ENCODE data around the gene CHID1.

DNA sequence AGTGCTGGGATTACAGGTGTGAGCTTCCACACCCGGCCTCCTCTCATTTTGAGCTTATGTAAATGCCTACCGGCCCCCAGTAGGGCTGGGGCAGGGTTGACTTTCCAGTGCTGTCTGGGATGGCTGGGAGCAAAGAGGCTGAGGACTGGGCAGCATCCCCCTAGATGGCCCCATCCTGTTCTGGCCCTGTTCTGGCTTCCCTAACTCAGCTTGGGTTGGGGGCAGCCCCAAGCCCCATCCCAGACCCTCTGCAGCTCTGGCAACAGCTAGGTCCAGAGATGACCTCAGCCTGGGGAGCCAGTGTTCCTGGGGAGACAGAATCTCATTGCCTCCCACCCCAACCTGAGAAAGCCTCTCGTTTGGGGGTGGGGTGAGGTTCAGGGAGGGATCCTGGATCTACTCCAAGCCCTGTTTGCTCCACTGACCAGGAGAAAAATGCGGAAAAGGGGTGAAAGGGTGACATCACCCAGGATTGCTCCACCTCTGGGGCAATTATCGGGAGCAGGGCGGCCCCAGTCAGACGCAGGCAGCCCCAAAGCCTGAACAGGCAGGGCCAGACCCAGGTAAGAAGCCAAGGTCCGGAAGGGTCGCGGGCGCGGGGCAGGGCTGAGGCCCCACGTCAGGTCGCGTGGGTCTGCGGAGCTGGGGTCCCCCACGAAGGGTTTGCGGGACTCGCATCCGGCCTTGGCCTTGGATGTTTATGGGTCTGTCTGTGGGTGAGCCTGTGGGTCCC is 92.0 kb downstream of the CHID1 start, which contains the start of gene PNPLA2:
- TF ChIP-seq, protein P1, sequence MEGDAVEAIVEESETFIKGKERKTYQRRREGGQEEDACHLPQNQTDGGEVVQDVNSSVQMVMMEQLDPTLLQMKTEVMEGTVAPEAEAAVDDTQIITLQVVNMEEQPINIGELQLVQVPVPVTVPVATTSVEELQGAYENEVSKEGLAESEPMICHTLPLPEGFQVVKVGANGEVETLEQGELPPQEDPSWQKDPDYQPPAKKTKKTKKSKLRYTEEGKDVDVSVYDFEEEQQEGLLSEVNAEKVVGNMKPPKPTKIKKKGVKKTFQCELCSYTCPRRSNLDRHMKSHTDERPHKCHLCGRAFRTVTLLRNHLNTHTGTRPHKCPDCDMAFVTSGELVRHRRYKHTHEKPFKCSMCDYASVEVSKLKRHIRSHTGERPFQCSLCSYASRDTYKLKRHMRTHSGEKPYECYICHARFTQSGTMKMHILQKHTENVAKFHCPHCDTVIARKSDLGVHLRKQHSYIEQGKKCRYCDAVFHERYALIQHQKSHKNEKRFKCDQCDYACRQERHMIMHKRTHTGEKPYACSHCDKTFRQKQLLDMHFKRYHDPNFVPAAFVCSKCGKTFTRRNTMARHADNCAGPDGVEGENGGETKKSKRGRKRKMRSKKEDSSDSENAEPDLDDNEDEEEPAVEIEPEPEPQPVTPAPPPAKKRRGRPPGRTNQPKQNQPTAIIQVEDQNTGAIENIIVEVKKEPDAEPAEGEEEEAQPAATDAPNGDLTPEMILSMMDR (IDR thresholded peaks at IDR 0.05; ENCODE audit: low read depth, low read length), result no peak
- no peak for TF ChIP-seq MYC (IDR thresholded peaks at IDR 0.05; ENCODE audit: low read depth, low read length)
- no peak for TF ChIP-seq POLR2A (IDR thresholded peaks at IDR 0.05; ENCODE audit: extremely low read depth, insufficient read length)

All from NB4 (cell line).